ENCODE results near the gene ASIC3. TPM values are rescaled to one million over a fixed set of nuclear protein-coding genes. Genes with fewer than 3 reads are reported as not detected.

ASIC3 gene
- total and polyA plus RNA-seq, 4 donors: 0.37 to 3.9 (median 2.4) TPM

- no peak for TF ChIP-seq CTCF (IDR thresholded peaks at IDR 0.05; ENCODE audit: control extremely low read depth, extremely low read depth)
- WGBS, 2 donors: 22 to 24% methylated on average over 20 of the region's 20 CpGs
- H3K36me3 ChIP-seq (ENCODE audit: control insufficient read depth in 4 of 4, insufficient read depth in 4 of 4, low read length in 4 of 4): no peaks in the 10 kb centered on the region
- no peak for DNase-seq
- H3K4me1 ChIP-seq (ENCODE audit: control insufficient read depth in 5 of 5, insufficient read depth in 5 of 5, low read length in 5 of 5): peaks cover 0 to 25% (median 0%) of the 10 kb centered on the region in 5 donors
- H3K9me3 ChIP-seq (ENCODE audit: control insufficient read depth in 4 of 4, insufficient read depth in 3 of 4, low read length in 3 of 4): no peaks in the 10 kb centered on the region
- no peak overlapping the region for H3K4me3 ChIP-seq
- H3K9ac ChIP-seq (ENCODE audit: insufficient read depth in 1 of 2, low read length in 2 of 2): no peak overlapping the region
- no peak overlapping the region for H3K27ac ChIP-seq (ENCODE audit: low read depth in 1 of 2, low read length in 1 of 2)
- ATAC-seq (ENCODE audit: insufficient read depth, low FRiP score): no peak
- H3K27me3 ChIP-seq (ENCODE audit: control insufficient read depth in 3 of 3, insufficient read depth in 3 of 3, low read length in 2 of 3): peaks cover 0 to 19% (median 13%) of the 10 kb centered on the region in 3 donors
These were observed 29.2 kb upstream of the ASIC3 start for GRCh38 chr7:151019130-151019447.

GRCh38 chr7:151020231-151020630 is 28.1 kb upstream of the ASIC3 start:
- DNase-seq: peak in 1 of 3 donors; percentile 23
- Histone ChIP-seq H3K27ac (ENCODE audit: low read depth in 1 of 2, low read length in 1 of 2) (no peak overlapping the region), H3K36me3 (ENCODE audit: control insufficient read depth in 4 of 4, insufficient read depth in 4 of 4, low read length in 4 of 4) (no peaks in the 10 kb centered on the region), H3K9ac (ENCODE audit: insufficient read depth in 1 of 2, low read length in 2 of 2) (no peak overlapping the region), H3K9me3 (ENCODE audit: control insufficient read depth in 4 of 4, insufficient read depth in 3 of 4, low read length in 3 of 4) (no peaks in the 10 kb centered on the region), H3K4me3 (no peak overlapping the region), H3K27me3 (ENCODE audit: control insufficient read depth in 3 of 3, insufficient read depth in 3 of 3, low read length in 2 of 3) (peaks cover 0 to 19% (median 13%) of the 10 kb centered on the region in 3 donors), H3K4me1 (ENCODE audit: control insufficient read depth in 5 of 5, insufficient read depth in 5 of 5, low read length in 5 of 5) (peaks cover 0 to 25% (median 0%) of the 10 kb centered on the region in 5 donors)
- ATAC-seq (ENCODE audit: insufficient read depth, low FRiP score): no peak
- no peak for TF ChIP-seq CTCF (IDR thresholded peaks at IDR 0.05; ENCODE audit: control extremely low read depth, extremely low read depth)
- 50 to 62% methylated on average over 7 of the region's 7 CpGs for WGBS, 2 donors

- ATAC-seq (ENCODE audit: insufficient read depth, low FRiP score) (no peak), DNase-seq (peak; percentile 26 to 52 (median 35))
- Histone ChIP-seq H3K4me1 (ENCODE audit: control insufficient read depth in 5 of 5, insufficient read depth in 5 of 5, low read length in 5 of 5) (peaks cover 0 to 27% (median 0%) of the 10 kb centered on the region in 5 donors), H3K27me3 (ENCODE audit: control insufficient read depth in 3 of 3, insufficient read depth in 3 of 3, low read length in 2 of 3) (peaks cover 0 to 8% (median 3%) of the 10 kb centered on the region in 3 donors), H3K4me3 (no peak overlapping the region), H3K9ac (ENCODE audit: insufficient read depth in 1 of 2, low read length in 2 of 2) (no peak overlapping the region), H3K27ac (ENCODE audit: low read depth in 1 of 2, low read length in 1 of 2) (no peak overlapping the region), H3K36me3 (ENCODE audit: control insufficient read depth in 4 of 4, insufficient read depth in 4 of 4, low read length in 4 of 4) (no peaks in the 10 kb centered on the region), H3K9me3 (ENCODE audit: control insufficient read depth in 4 of 4, insufficient read depth in 3 of 4, low read length in 3 of 4) (no peaks in the 10 kb centered on the region)
- TF ChIP-seq CTCF (IDR thresholded peaks at IDR 0.05; ENCODE audit: control extremely low read depth, extremely low read depth): no peak
- 76 to 78% methylated on average over 10 of the region's 10 CpGs for WGBS, 2 donors
These were observed 25.1 kb upstream of the ASIC3 start for GRCh38 chr7:151023232-151023631.

GRCh38 chr7:151024435-151025056 is 23.8 kb upstream of the ASIC3 start, which contains the start of gene ATG9B:
Gene ATG9B (minus strand): TSS chr7:151024494. CDS start chr7:151024423, 71 bp downstream.
- TF ChIP-seq CTCF (IDR thresholded peaks at IDR 0.05; ENCODE audit: control extremely low read depth, extremely low read depth): no peak
- Histone ChIP-seq H3K4me1 (ENCODE audit: control insufficient read depth in 5 of 5, insufficient read depth in 5 of 5, low read length in 5 of 5) (peaks cover 0 to 24% (median 0%) of the 10 kb centered on the region in 5 donors), H3K9ac (ENCODE audit: insufficient read depth in 1 of 2, low read length in 2 of 2) (no peak within 1 kb of the TSS), H3K4me3 (no peak within 1 kb of the TSS), H3K36me3 (ENCODE audit: control insufficient read depth in 4 of 4, insufficient read depth in 4 of 4, low read length in 4 of 4) (no peaks in the 10 kb centered on the region), H3K27me3 (ENCODE audit: control insufficient read depth in 3 of 3, insufficient read depth in 3 of 3, low read length in 2 of 3) (peaks cover 0 to 8% (median 3%) of the 10 kb centered on the region in 3 donors), H3K9me3 (ENCODE audit: control insufficient read depth in 4 of 4, insufficient read depth in 3 of 4, low read length in 3 of 4) (no peaks in the 10 kb centered on the region), H3K27ac (ENCODE audit: low read depth in 1 of 2, low read length in 1 of 2) (no peak within 1 kb of the TSS)
- no peak for ATAC-seq (ENCODE audit: insufficient read depth, low FRiP score)
- no peak for DNase-seq
- WGBS, 2 donors: 77 to 79% methylated on average over 4 of the region's 4 CpGs

Measured in lung (tissue), 12 donors.